CD4-positive, alpha-beta T cell (primary cell): ENCODE data around the gene DLL3. TPM values are rescaled to one million over a fixed set of nuclear protein-coding genes. Genes with fewer than 3 reads are reported as not detected.
A peak's percentile ranks its signal among the peaks of the same experiment; 100 is the strongest.

ENCODE experiments used
- ATAC-seq: fragments of 200-7000 bp; cut with Tn5 transposase; one replicate; pipeline ENCODE4 v1.10.0; 2022; ENCODE audit warnings: mild to moderate bottlenecking; ENCODE audit not compliant: poor library complexity
- CTCF ChIA-PET: fragments of 350-600 bp; sonication (Branson Sonifier 250); formaldehyde crosslinking; loops from one replicate; lab custom pipeline; 2021; ENCODE audit warnings: antibody characterized with exemption, inconsistent platforms; lab: Charles Lee
- POLR2A ChIA-PET: fragments of 350-600 bp; sonication (Branson Sonifier 250); formaldehyde crosslinking; loops from one replicate; lab custom pipeline; 2021; ENCODE audit warnings: antibody characterized with exemption, inconsistent platforms; lab: Charles Lee
- DNase-seq, 14 experiments: peaks; one replicate each; pipeline ENCODE4 v3.0.0-alpha.2; 2013 to 2020; ENCODE audit warnings: mixed read lengths in 2 of 14
- H3K27ac ChIP-seq, 2 donors: one replicate each; pipeline versions ENCODE4 v1.5.1 to v1.7.0; 2013; ENCODE audit warnings: low read length in 2 of 2, low read depth in 1 of 2, mild to moderate bottlenecking in 1 of 2
- H3K27me3 ChIP-seq, 2 experiments: 1 replicate in 1 of 2; 2 replicates in 1 of 2; pipeline versions ENCODE4 v1.6.1 to v1.7.0; 2013; ENCODE audit warnings: low read length in 2 of 2, control low read depth in 1 of 2, mild to moderate bottlenecking in 1 of 2, moderate library complexity in 1 of 2; ENCODE audit not compliant: insufficient read depth in 2 of 2, control insufficient read depth in 1 of 2
- H3K36me3 ChIP-seq: one replicate; pipeline ENCODE4 v1.6.1; 2013; ENCODE audit warnings: low read length, control low read depth; ENCODE audit not compliant: insufficient read depth
- H3K4me1 ChIP-seq: one replicate; pipeline ENCODE4 v1.6.1; 2013; ENCODE audit warnings: low read length, control low read depth; ENCODE audit not compliant: insufficient read depth
- H3K4me3 ChIP-seq: one replicate; pipeline ENCODE4 v1.5.1; 2013; ENCODE audit warnings: mild to moderate bottlenecking, low read length, moderate library complexity
- H3K9me3 ChIP-seq, 2 experiments: 1 replicate in 1 of 2; 2 replicates in 1 of 2; pipeline versions ENCODE4 v1.6.1 to v1.7.0; 2013; ENCODE audit warnings: low read length in 2 of 2, mild to moderate bottlenecking in 2 of 2, control low read depth in 1 of 2, moderate library complexity in 1 of 2; ENCODE audit not compliant: control insufficient read depth in 1 of 2, insufficient read depth in 1 of 2
- H3K27ac Mint-ChIP-seq: one replicate; pipeline ENCODE4 v1.8.0; 2020; ENCODE audit warnings: mixed read lengths
- H3K27me3 Mint-ChIP-seq: one replicate; pipeline ENCODE4 v1.8.0; 2021; ENCODE audit warnings: mixed read lengths
- H3K36me3 Mint-ChIP-seq: one replicate; pipeline ENCODE4 v1.8.0; 2021; ENCODE audit warnings: low read depth, mixed read lengths
- H3K4me1 Mint-ChIP-seq: one replicate; pipeline ENCODE4 v1.8.0; 2021; ENCODE audit warnings: low read depth, mixed read lengths
- H3K4me3 Mint-ChIP-seq: one replicate; pipeline ENCODE4 v1.8.0; 2020; ENCODE audit warnings: mild to moderate bottlenecking, mixed read lengths
- H3K9me3 Mint-ChIP-seq: one replicate; pipeline ENCODE4 v1.8.0; 2020; ENCODE audit warnings: mixed read lengths
- CTCF ChIP-seq: fragments of 200-600 bp; IDR thresholded peaks from one replicate; pipeline ENCODE4 v1.8.0; 2022; ENCODE audit warnings: antibody characterized with exemption, mild to moderate bottlenecking
- intact Hi-C, 2 experiments: fragments of 100-400 bp; cut with DNase I in 1 of 2; cut with micrococcal nuclease in 1 of 2; formaldehyde crosslinking; loops; one replicate each; pipeline versions ENCODE4 v1.15.1 to v1.9.0; 2023 to 2025; cut with DNase I, micrococcal nuclease
- total RNA-seq, 174 experiments: library from RNA in 2 of 174; stranded (reverse) in 2 of 174; gene quantifications; one replicate each; pipeline ENCODE4 v1.2.3 and lab custom pipeline; 2021 to 2026

Gene DLL3
- total RNA-seq, 2 experiments from 2014 or later: not detected

GRCh38 chr19:39512988-39513387 lies 14.2 kb downstream of the DLL3 start:
- Histone ChIP-seq H3K27me3 (peaks cover 49% of the 10 kb centered on the region in 2 experiments), H3K4me1 (peaks cover 19% of the 10 kb centered on the region), H3K4me3 (no peak overlapping the region), H3K9me3 (peaks cover 0 to 20% of the 10 kb centered on the region in 2 experiments), H3K27ac (no peak overlapping the region), H3K36me3 (no peaks in the 10 kb centered on the region)
- Mint-ChIP-seq H3K27ac (no peak overlapping the region), H3K27me3 (peaks cover 72% of the 10 kb centered on the region), H3K36me3 (no peaks in the 10 kb centered on the region), H3K4me1 (peaks cover 23% of the 10 kb centered on the region), H3K9me3 (no peaks in the 10 kb centered on the region), H3K4me3 (no peak overlapping the region)
- POLR2A ChIA-PET: no interaction called here
- intact Hi-C loops: no loop called here
- ATAC-seq: no peak
- CTCF ChIA-PET: interaction anchor here (4.1 kb wide), 1 partner anchor 10 kb away, joined by 18 read pairs; no protein-coding TSS in a partner anchor
- DNase-seq: no peak
- TF ChIP-seq CTCF: no peak

- Mint-ChIP-seq H3K4me3 (peak within 1 kb of the TSS; percentile 81), H3K4me1 (peaks cover 19% of the 10 kb centered on the region), H3K36me3 (no peaks in the 10 kb centered on the region), H3K27me3 (peaks cover 61% of the 10 kb centered on the region), H3K9me3 (no peaks in the 10 kb centered on the region), H3K27ac (no peak within 1 kb of the TSS)
- Histone ChIP-seq H3K4me3 (peak within 1 kb of the TSS; percentile 45), H3K27ac (no peak within 1 kb of the TSS), H3K36me3 (no peaks in the 10 kb centered on the region), H3K4me1 (peaks cover 19% of the 10 kb centered on the region), H3K9me3 (peaks cover 0 to 20% of the 10 kb centered on the region in 2 experiments), H3K27me3 (peaks cover 41 to 45% of the 10 kb centered on the region in 2 experiments)
- DNase-seq (peak in 4 of 14 experiments; percentile 36 to 53 (median 40)), ATAC-seq (peak; percentile 61)
- TF ChIP-seq CTCF: peak; percentile 20
- intact Hi-C loops: no loop called here
- CTCF ChIA-PET: interaction anchor here (1.3 to 4.1 kb wide), 2 partner anchors 12 to 17 kb away, joined by 4 to 18 read pairs; partner anchors contain the start of gene EID2B
- POLR2A ChIA-PET: interaction anchor here (1.1 kb wide), 1 partner anchor 17 kb away, joined by 3 read pairs; the partner anchor contains the start of gene EID2B
These were observed 16.2 kb downstream of the DLL3 start, which contains the start of gene SELENOV for GRCh38 chr19:39514840-39515550. Gene SELENOV, plus strand, starts transcription at chr19:39515139. Its CDS starts 74 bp downstream, at chr19:39515213.

DNA sequence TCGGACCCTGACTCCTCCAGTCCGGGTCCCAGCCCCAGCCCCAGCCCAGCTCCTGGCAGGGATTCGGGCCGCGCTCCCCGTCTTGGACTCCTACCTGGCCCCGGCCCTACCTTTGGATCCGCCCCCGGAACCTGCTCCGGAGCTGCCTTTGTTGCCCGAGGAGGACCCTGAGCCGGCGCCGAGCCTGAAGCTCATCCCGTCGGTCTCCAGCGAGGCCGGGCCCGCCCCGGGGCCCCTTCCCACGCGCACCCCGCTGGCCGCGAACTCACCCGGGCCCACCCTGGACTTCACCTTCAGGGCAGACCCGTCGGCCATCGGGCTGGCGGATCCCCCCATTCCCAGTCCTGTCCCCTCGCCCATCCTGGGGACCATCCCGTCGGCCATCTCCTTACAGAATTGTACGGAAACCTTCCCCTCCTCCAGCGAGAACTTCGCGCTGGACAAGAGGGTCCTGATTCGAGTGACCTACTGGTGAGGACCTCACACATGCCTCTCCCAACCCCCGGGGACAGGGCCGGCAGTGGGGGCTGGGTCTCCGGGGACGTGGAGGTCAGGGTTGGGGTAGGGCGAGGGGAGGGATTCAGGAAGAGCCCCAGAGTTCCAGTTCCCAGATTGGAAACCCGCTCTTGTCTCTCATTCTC lies 16.9 kb downstream of the DLL3 start:
- DNase-seq: peak in 3 of 14 experiments; percentile 39 to 41 (median 40)
- peak overlapping the region; percentile 81 for H3K4me3 Mint-ChIP-seq
- Histone ChIP-seq H3K4me1 (peaks cover 19% of the 10 kb centered on the region), H3K27ac (no peak overlapping the region), H3K27me3 (peaks cover 41 to 45% of the 10 kb centered on the region in 2 experiments), H3K4me3 (peak overlapping the region; percentile 45), H3K9me3 (peaks cover 0 to 20% of the 10 kb centered on the region in 2 experiments), H3K36me3 (no peaks in the 10 kb centered on the region)
- POLR2A ChIA-PET: interaction anchor here (1.0 to 1.1 kb wide), 2 partner anchors 17 to 70 kb away, joined by 3 read pairs; partner anchors contain the start of genes EID2B and SUPT5H
- H3K27me3 Mint-ChIP-seq: peaks cover 61% of the 10 kb centered on the region
- CTCF ChIA-PET: interaction anchor here (1.3 to 4.1 kb wide), 2 partner anchors 13 to 17 kb away, joined by 4 to 18 read pairs; partner anchors contain the start of gene EID2B
- H3K9me3 Mint-ChIP-seq: no peaks in the 10 kb centered on the region
- peak; percentile 62 for ATAC-seq
- intact Hi-C loops: no loop called here
- no peak for TF ChIP-seq CTCF
- peaks cover 19% of the 10 kb centered on the region for H3K4me1 Mint-ChIP-seq
- no peaks in the 10 kb centered on the region for H3K36me3 Mint-ChIP-seq
- H3K27ac Mint-ChIP-seq: no peak overlapping the region
